Measurements from ENCODE around the gene TRIM74.
"Not testable (repeated sequence)": the region's sequence is repeated elsewhere in the genome, so short reads cannot be mapped to it uniquely, and the experiment has no call there.

TRIM74 gene

DNA sequence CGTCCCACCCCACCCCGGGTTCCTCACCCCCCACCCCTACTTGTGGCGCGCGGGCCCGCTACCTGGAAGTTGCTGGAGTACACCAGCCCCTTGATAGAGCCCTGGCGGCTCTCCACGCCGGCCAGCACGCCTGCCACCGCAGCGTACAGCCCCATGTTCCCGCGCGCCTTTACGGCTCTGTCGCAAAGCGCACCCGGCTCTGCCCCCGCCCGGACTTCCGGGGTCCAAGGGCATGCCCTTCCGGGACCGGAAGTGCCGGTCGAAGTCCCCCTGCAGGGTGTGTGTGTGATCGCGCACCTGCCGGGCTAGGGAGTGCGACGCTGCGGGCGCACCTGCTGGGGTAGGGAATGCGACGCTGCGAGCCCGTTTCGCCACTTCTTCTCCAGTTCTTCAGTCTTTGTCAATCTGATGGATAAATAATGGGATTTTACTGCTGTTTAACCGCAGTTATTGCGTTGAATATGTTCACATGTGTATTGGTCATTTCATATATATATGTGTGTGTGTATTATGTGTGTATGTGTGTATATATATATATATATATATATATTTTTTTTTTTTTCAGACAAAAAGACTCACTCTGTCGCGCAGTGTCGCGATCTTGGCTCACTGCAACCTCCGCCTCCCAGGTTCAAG lies 14.6 kb downstream of the TRIM74 start:
- H3K27ac ChIP-seq = not testable (repeated sequence)

DNA sequence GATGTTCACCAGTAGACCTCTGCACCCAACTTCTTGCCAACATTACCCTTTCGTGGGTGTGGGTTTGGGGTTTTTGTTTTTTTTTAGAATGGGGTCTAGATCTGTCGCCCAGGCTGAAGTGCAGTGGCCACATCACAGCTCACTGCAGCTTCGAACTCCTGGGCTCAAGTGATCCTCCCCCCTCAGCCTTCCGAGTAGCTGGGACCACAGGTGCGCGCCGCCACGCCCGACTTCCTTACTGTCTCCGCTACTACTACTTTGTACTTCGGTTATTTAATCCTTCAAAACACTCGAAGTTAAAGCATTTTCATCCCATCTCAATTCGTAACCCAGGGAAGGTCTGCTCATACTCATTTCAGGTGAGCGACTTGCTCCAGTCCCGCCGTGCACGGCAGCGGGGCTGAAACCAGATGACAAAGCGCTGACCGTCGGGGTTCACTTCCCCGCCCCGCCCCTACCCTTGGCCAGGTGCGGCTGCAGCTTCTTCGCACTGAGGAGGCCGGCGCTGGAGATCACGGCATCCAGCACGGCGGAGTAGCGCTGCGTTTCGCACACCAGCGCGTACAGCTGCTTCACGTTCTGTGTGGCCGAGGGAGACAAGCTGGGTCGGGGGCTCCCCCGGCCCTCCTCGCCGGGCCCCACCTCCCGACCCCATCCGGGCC lies 15.2 kb downstream of the TRIM74 start:
- H3K27ac ChIP-seq = not testable (repeated sequence)

DNA sequence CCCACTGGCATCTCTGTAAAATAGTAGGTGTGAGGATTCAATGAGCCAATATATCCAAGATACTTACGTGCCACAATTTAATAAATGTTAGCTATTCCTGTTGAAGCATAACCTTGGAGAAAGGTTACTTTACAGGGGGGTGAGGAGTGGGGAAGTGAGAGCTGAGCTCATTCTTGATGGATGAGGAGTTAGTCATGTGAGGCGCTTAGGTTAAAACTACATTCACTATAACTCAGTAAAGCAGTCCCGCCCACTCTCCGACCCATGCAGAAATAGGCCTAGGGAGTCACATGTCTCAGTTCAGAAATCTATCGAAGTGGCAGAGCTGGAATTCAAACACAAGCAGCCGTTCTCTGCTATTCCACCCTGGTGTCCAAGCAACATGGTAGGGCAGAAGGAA lies 18.8 kb downstream of the TRIM74 start:
- not testable (repeated sequence) for H3K27ac ChIP-seq

DNA sequence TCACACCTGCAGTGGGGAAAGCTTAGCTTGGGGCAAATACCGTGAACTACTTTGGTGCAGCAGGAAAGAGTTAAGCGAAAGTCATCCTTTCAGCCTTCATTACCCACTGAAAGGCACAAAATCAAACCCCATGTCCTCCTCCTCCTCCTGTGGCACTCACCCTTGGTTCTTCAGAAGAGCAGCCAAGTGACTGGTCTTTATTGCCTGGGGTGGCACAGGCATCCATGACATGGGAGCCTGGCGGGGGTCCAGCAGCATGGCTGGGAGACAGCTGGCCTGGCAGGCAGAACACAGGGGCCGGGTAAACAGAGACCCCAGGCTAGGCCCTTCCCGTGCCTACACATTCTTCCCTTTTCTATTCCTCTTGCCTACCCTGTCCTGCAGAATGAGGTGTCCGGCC lies 19.6 kb downstream of the TRIM74 start:
- H3K27ac ChIP-seq = not testable (repeated sequence)

DNA sequence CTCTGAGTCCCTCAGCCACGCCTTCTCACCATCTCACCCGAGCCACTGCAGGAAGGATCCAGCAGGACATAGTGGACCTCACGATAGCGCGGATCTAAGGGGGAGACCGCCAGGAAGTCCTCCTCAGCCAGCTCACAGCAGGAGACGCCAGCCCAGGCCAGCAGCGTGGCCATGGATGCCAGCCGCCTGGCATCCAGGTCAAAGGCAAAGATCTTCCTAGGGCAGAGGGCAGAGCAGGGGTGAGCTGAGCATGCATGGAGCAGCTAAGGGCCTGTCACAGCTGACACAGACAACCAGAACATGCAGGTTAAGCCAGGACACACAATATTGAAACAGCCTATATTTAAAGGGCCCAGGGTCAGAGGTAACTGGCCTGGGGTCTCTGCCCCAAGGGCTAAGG lies 20.0 kb downstream of the TRIM74 start:
- H3K27ac ChIP-seq = not testable (repeated sequence)

DNA sequence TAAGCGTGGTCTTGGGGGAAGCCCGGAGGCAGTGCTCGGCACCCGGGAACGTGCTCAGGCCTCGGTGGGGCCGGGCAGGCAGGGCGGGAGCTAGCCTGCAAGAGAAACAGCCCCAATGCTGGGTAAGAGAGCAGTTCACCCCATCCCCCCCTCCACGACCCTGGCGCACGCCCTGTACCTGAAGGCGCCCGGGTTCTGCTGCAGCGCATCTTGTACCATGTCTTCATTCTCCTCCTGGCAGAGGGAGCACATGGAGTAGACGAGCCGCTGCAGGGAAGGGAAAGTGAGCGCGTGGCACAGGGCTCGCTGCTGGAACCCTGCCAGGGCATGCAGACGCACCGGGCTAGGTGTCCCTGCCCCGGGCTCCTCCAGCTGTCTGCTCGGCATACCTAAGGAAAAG lies 20.6 kb downstream of the TRIM74 start:
- not testable (repeated sequence) for H3K27ac ChIP-seq

DNA sequence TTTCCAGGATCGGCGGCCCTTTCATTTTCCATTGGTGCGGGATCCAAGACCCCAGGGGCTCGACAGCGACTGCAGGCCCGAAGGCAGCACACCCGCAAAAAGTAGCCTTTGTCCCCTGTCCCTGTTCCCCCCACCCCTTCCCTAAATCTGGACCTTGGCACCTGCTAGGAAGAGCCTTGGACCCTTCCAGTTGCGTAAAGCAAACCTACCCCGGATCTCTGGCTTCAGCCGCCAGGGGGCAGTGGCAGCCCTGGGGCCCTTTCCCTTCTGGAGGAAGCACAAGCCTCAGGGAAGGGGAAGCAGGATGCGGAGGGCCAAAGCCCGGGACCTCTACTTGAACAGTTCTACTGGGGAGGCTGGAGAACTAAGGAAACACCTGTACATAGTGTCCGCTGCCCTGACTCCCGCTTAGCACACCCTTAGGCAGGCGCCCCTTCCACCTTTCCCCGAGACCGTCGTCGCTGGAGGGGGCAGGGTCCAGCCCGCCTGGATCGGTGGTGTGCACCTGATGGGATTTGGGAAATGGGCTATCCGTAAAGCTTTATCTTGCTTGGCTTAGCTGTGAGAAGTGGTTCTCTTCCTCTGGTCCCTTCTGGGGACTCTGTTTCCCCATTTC lies 23.0 kb downstream of the TRIM74 start:
- not testable (repeated sequence) for H3K27ac ChIP-seq
- TF ChIP-seq, protein P1, sequence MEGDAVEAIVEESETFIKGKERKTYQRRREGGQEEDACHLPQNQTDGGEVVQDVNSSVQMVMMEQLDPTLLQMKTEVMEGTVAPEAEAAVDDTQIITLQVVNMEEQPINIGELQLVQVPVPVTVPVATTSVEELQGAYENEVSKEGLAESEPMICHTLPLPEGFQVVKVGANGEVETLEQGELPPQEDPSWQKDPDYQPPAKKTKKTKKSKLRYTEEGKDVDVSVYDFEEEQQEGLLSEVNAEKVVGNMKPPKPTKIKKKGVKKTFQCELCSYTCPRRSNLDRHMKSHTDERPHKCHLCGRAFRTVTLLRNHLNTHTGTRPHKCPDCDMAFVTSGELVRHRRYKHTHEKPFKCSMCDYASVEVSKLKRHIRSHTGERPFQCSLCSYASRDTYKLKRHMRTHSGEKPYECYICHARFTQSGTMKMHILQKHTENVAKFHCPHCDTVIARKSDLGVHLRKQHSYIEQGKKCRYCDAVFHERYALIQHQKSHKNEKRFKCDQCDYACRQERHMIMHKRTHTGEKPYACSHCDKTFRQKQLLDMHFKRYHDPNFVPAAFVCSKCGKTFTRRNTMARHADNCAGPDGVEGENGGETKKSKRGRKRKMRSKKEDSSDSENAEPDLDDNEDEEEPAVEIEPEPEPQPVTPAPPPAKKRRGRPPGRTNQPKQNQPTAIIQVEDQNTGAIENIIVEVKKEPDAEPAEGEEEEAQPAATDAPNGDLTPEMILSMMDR (conservative IDR thresholded peaks at IDR 0.05) = peak; percentile 64

DNA sequence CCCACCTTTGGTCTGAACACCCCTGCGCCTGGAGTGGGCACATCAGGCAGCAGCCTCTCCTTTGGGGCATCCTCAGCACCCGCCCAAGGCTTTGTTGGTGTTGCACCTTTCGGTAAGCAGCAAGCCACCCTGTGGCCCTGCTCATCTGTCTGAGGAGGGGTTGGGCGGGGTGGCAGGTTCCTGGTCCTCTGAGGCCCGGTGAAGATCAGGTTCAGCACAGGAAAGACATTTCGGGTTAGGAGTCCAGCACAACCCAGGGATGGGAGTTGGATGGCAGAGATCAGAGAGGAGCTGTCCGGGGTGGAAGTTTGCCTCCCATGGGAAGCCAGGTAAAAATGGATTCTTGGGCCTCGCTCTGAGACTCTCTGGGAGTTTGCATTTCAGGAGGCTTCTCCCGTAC lies 23.7 kb downstream of the TRIM74 start:
- not testable (repeated sequence) for H3K27ac ChIP-seq

DNA sequence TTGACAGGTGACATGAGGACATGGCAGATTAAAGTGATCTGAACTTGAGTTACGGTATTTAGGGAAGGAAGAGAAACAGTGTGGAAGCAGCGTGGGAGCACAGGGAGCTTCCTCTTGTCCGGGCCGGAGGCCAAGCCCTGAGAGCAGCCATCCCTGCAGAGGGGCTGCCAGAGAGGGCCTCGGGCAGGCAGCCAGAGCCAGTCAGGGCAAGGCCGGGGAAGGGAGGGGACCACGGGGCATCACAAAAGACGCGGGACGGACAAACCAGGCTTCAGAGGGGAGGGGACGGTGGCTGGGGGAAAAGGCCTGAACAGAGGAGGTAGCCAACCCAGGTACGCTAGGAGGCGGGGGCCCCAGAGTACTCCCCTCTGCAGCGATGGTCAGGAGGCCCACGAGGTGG lies 24.3 kb downstream of the TRIM74 start:
- H3K27ac ChIP-seq = not testable (repeated sequence)

DNA sequence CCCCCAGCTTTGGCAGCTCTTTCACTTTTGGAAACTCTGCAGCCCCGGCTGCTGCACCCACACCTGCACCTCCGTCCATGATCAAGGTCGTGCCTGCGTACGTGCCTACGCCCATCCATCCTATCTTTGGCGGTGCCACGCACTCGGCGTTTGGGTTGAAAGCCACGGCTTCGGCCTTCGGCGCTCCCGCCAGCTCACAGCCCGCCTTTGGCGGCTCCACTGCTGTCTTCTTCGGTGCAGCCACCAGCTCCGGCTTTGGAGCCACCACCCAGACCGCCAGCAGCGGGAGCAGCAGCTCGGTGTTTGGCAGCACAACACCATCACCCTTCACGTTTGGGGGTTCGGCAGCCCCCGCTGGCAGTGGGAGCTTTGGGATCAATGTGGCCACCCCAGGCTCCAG lies 26.3 kb downstream of the TRIM74 start:
- not testable (repeated sequence) for H3K27ac ChIP-seq

DNA sequence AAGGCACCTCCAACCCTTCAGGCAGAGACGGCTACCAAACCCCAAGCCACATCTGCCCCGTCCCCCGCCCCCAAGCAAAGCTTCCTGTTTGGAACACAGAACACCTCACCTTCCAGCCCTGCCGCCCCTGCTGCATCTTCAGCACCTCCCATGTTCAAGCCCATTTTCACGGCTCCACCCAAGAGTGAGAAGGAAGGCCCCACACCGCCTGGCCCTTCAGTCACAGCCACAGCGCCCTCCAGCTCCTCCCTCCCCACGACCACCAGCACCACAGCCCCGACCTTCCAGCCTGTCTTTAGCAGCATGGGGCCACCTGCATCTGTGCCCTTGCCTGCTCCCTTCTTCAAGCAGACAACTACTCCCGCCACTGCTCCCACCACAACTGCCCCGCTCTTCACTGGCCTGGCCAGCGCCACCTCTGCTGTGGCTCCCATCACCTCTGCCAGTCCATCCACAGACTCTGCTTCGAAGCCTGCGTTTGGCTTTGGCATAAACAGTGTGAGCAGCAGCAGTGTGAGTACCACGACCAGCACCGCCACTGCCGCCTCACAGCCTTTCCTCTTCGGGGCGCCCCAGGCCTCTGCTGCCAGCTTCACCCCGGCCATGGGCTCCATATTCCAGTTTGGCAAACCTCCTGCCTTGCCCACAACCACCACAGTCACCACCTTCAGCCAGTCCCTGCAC lies 27.1 kb downstream of the TRIM74 start:
- not testable (repeated sequence) for H3K27ac ChIP-seq

DNA sequence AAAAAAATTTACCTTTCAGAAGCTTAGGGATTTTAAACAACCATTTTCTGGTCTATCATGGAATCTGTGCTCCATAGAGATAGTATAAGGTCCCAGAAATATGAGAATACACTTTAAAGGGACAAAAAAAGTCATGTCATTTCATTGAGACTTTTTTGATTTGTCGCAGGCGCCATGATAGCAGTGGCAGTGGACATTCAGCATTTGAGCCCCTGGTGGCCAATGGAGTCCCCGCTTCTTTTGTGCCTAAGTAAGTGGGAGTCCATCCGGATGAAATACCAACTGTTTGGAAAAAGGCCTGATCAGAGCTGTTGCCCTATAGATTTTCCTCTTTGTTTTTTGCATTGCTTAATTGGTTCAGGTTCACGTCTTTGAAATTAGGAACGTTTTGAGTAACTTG lies 41.0 kb downstream of the TRIM74 start:
- H3K27ac ChIP-seq = not testable (repeated sequence)

DNA sequence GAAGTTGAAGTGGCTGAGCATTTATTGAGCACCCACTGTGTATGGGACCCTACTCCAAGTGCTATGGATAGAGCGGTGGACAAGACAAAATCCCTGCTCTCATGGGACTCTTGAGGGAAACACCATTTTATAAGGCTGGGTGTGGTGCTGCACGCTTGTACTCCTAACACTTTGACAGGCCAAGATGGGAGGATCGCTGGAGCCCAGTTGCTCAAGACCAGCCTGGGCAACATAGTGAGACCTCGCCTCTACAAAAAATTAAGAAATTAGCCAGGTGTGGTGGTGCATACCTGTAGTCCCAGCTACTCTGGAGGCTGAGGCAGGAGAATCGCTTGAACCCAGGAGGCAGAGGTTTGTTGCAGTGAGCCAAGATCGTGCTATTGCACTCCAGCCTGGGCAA lies 41.5 kb downstream of the TRIM74 start:
- H3K27ac ChIP-seq = not testable (repeated sequence)

DNA sequence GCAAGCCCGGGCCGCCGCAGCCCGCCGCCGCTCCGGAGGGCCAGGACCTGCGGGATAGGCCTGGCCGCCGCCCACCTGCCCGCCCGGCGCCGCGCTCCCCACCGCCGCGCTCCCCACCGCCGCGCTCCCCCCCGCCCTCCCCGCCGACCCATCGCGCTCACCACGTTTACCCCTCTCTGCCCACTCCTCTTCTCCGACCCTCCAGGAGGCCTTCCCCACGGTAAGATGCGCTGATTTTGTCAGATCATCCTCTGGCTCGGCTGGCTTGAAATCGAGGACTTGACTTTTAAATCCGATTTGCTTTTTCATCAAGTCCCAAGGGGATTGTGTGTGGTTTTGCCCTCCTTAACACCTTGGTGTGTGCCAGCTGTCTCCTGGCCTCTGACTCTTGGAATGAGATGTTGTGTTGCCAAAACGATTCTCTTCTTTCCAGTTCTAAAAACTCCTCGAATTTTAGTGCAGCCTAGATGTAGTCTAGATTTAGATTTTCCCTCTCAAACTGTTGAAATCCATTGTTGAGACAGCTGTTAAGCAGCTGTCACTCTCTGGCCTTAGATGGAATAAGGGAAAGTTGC lies 43.6 kb downstream of the TRIM74 start:
- peak overlapping the region; percentile 82 for H3K27ac ChIP-seq
- TF ChIP-seq, protein P1 (conservative IDR thresholded peaks at IDR 0.05) = no peak
